NCI-H2107 treated with DMSO at 0.1 percent for 48 hours (cell line): Measurements from ENCODE around the gene CXCR4.

ENCODE experiments used
- DNase-seq: peaks from one replicate; lab custom pipeline; 2025; ENCODE audit not compliant: unreplicated experiment; lab: John Stamatoyannopoulos, UW

The CXCR4 gene

GRCh38 chr2:136131961-136132824 lies 14.2 kb upstream of the CXCR4 start:
- DNase-seq = peak; percentile 46

GRCh38 chr2:136131484-136131960 lies 13.6 kb upstream of the CXCR4 start:
- DNase-seq = no peak

- DNase-seq = no peak
These were observed 12.6 kb upstream of the CXCR4 start for GRCh38 chr2:136130511-136130910.

DNA sequence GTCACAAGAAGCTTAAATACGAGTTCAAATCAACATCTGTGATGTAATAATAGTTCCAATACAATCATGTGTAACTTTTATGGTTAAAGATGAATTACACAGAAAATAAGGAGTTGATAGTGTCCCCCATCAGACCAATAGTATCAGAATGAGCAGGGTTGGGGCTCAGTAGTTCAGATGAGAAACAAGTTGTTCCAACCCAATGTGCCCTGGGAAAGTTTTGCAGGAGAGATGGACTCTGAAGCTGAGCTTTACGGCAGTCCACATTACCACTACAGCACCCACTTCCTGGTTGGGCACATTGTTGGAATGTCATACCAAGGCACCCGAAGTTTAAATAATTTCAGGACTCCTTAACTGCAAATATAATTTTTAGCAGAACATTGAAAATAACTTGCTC lies 12.1 kb upstream of the CXCR4 start:
- DNase-seq = no peak

- no peak for DNase-seq
These were observed 11.7 kb upstream of the CXCR4 start for GRCh38 chr2:136129601-136130000.

- DNase-seq = no peak
These were observed 11.0 kb upstream of the CXCR4 start for GRCh38 chr2:136128905-136129304.

GRCh38 chr2:136128366-136128765 lies 10.4 kb upstream of the CXCR4 start:
- no peak for DNase-seq

GRCh38 chr2:136127356-136127755 lies 9.4 kb upstream of the CXCR4 start:
- DNase-seq = no peak

GRCh38 chr2:136126421-136126926 lies 8.5 kb upstream of the CXCR4 start:
- peak; percentile 37 for DNase-seq

DNA sequence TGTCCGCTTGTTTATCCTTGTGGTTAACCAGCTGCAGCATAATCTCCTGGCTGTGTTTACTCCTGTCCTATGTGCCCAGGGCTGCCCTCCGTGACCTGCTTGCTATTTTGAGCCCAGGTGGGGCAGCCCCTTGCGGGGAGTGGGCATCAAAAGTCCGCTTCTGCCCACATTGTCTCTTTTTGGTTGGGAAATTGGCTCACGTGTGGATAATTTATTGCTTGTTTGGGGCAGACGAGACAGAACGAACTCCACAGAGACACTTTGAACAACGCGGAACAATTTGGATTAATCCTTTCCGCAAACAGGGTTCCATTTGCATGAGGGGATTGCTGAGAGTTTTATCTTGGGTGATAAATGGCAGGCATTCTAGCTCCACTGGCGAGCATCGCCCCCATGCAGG lies 8.1 kb upstream of the CXCR4 start:
- no peak for DNase-seq

- no peak for DNase-seq
These were observed 7.3 kb upstream of the CXCR4 start for GRCh38 chr2:136125236-136125635.

- DNase-seq = no peak
These were observed 6.9 kb upstream of the CXCR4 start for GRCh38 chr2:136124805-136125204.

GRCh38 chr2:136122661-136123060 lies 4.7 kb upstream of the CXCR4 start:
- no peak for DNase-seq

- no peak for DNase-seq
These were observed 3.4 kb upstream of the CXCR4 start for GRCh38 chr2:136121204-136121910.

DNA sequence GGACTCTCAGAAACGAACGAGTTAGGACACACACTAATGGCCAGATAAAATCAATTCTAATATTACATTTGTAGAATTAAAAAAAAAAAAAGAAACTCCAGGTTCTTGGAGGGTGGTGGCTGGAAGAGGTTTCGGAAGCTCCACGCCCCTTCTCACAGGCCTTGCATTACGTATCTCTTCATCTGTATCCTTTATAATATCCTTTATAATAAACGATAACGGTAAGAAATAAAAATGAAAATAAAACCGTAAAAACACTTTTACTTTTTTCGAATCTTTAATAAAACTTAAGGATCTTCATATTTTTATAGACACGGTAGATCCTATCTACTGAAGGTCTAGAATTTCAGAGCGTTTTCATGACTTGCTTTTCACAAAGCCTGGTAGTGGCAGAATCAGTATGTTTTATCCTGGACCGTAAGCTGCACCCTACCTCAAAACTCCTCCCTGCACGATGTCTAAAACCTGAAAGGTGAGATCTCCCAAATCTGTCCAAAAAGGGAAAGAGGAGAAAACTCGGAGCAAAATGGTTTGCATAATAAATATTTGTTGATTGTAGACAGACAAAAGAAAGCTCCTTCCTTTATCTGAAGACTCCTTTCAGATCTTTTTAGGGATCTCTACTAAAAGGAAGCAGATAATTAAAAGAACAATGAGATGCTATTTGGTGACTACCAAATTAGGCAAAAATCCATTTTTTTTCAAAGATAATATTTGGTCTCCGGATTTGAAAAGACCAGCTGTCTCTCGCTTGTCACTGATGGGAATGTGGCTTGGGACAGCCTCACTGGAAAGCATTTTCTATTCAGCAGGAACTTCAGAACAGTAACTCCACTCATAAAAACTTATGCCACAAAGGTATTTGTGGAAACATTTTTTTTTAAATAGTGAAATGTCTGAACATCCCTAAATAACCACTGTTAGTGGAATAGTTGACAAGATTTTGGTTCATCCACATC lies 2.0 kb upstream of the CXCR4 start:
- no peak for DNase-seq

GRCh38 chr2:136118819-136119716 lies 1.1 kb upstream of the CXCR4 start:
- DNase-seq = peak; percentile 50

DNA sequence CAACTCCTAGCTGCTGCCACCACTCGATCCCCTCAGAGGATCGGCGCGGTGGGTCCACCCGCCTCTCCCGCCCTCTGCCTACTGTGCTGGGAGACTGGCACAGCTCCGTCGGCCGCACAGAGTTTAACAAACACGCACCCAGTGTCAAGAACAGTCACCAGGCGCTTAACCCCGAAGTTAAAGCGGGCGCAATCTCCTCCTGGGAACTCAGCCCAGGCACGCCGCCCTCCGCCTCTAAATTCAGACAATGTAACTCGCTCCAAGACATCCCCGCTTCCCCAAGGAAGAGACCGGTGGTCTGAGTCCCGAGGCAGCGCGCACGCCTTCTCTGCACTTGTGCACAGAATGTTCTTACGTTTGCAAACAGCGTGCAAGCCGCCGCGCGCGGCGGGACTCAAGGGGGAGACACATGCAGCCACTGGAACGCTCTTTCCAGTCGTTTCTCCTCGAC lies 533 bp downstream of the CXCR4 start:
- no peak for DNase-seq

DNA sequence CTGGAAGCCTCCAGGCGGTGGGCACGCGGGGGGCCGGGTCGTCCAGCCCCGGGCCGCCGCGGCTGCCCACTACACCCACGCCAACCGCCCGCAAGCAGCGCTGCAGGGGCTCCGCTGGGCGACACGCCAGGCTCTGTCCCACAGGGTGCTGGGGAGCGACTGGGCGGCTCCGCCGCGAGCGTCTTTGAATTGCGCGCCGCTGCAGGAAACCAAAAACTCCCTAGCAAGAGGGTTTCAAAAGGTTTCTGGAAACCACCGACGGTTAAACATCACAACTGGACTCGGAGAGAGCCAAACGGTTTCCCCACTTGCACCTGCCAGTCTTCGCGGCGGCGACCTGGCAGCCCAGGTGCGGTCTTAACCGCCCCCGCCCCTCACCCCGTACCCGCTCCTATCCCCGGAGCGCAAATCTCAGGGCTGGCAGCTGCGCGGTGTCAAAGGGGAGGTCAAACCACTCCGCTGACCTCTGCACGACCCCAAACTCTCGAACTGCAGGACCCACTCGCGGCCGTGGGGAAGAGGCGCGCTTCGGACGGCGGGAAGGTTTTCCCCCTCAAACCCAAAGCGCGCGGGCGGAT lies 1.0 kb downstream of the CXCR4 start:
- DNase-seq = peak; percentile 27

DNA sequence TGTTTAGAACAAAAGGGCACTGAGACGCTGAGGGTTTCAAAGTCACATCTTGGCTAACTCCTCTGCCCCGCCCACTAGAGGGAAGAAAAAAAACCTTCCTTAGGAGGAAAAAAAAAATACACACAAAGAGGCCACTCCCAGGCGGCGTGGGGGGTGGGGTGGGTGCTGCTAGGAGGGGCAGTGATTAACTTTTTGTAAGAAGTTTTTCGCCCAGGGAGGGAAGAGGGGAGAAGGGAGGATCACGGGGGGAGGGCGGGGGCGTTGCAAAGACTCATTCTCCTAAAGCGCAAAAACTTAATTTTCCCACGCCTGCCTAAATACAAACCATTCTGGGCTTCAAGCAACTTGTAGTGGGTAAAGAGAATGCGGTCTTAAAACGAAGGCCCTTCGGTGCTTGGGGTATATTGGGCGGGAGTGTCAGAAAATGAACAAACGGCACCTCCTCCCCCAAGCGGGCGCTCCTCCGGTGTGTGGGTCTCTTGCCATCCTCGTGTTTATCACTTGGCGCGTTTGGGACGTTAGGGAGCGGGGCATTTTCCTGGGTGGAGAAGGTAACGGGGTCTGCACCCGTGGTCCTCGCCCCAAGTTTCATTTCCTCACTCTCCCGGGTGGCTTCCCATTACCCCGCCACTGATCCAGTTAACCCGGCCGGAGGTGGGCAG lies 1.7 kb downstream of the CXCR4 start:
- no peak for DNase-seq
